Neuronal stem cell (in vitro differentiated cells): ENCODE data around the gene RUFY4.
A peak's percentile ranks its signal among the peaks of the same experiment; 100 is the strongest.

Experiments
- DNase-seq: peaks from one replicate; pipeline ENCODE4 v3.0.0-alpha.2; 2013; ENCODE audit warnings: low spot score
- H2AFZ ChIP-seq: one replicate; pipeline ENCODE4 v1.6.1; 2013; ENCODE audit warnings: mild to moderate bottlenecking, low read length, inconsistent platforms
- H2AK5ac ChIP-seq: 2 replicates; pipeline ENCODE4 v1.6.1; 2013; ENCODE audit warnings: low read depth, mild to moderate bottlenecking, inconsistent platforms, low read length, moderate library complexity, mixed read lengths
- H2BK120ac ChIP-seq: 2 replicates; pipeline ENCODE4 v1.6.1; 2013; ENCODE audit warnings: low read depth, mild to moderate bottlenecking, inconsistent platforms, low read length, moderate library complexity, mixed read lengths
- H2BK12ac ChIP-seq: one replicate; pipeline ENCODE4 v1.6.1; 2013; ENCODE audit warnings: low read length, inconsistent platforms
- H2BK15ac ChIP-seq: 2 replicates; pipeline ENCODE4 v1.6.1; 2013; ENCODE audit warnings: mild to moderate bottlenecking, low read length, inconsistent platforms, mixed read lengths
- H2BK5ac ChIP-seq: one replicate; pipeline ENCODE4 v1.6.1; 2013; ENCODE audit warnings: inconsistent platforms, mild to moderate bottlenecking, low read length, moderate library complexity
- H3K14ac ChIP-seq: one replicate; pipeline ENCODE4 v1.6.1; 2013; ENCODE audit warnings: low read length, inconsistent platforms
- H3K18ac ChIP-seq: 2 replicates; pipeline ENCODE4 v1.6.1; 2013; ENCODE audit warnings: low read length, inconsistent platforms
- H3K23ac ChIP-seq: 2 replicates; pipeline ENCODE4 v1.6.1; 2013; ENCODE audit warnings: low read depth, mild to moderate bottlenecking, mixed read lengths, low read length, inconsistent platforms; ENCODE audit not compliant: poor library complexity
- H3K27ac ChIP-seq: replicated peaks from 3 replicates; pipeline ENCODE4 v1.5.1; 2013; ENCODE audit warnings: low read length, inconsistent platforms
- H3K27me3 ChIP-seq, 3 experiments: 2 replicates each; pipeline ENCODE4 v1.6.1; 2013; ENCODE audit warnings: low read length in 3 of 3, mild to moderate bottlenecking in 2 of 3, inconsistent platforms in 1 of 3, low read depth in 1 of 3, mixed read lengths in 1 of 3, moderate library complexity in 1 of 3; ENCODE audit not compliant: control insufficient read depth in 3 of 3, insufficient read depth in 3 of 3
- H3K36me3 ChIP-seq, 2 donors: replicated peaks in 1 of 2; 2 replicates each; pipeline ENCODE4 v1.6.1; 2013; ENCODE audit warnings: low read length in 2 of 2; ENCODE audit not compliant: control insufficient read depth in 2 of 2, insufficient read depth in 2 of 2
- H3K4ac ChIP-seq: 2 replicates; pipeline ENCODE4 v1.6.1; 2013; ENCODE audit warnings: inconsistent platforms, mild to moderate bottlenecking, low read length, moderate library complexity
- H3K4me1 ChIP-seq, 2 donors: 1 replicate in 1 of 2; 2 replicates in 1 of 2; pipeline ENCODE4 v1.6.1; 2013; ENCODE audit warnings: low read length in 2 of 2, low read depth in 1 of 2; ENCODE audit not compliant: control insufficient read depth in 2 of 2, insufficient read depth in 1 of 2
- H3K4me2 ChIP-seq: one replicate; pipeline ENCODE4 v1.6.1; 2013; ENCODE audit warnings: mild to moderate bottlenecking, low read length, inconsistent platforms; ENCODE audit not compliant: insufficient read depth, poor library complexity, severe bottlenecking
- H3K4me3 ChIP-seq, 2 donors: 2 replicates each; pipeline ENCODE4 v1.5.1; 2013; ENCODE audit warnings: low read length in 2 of 2, mild to moderate bottlenecking in 2 of 2, inconsistent platforms in 1 of 2, moderate library complexity in 1 of 2
- H3K79me1 ChIP-seq: one replicate; pipeline ENCODE4 v1.6.1; 2013; ENCODE audit warnings: low read depth, mild to moderate bottlenecking, inconsistent platforms, low read length, moderate library complexity
- H3K9ac ChIP-seq: one replicate; pipeline ENCODE4 v1.6.1; 2013; ENCODE audit warnings: mild to moderate bottlenecking, low read depth, low read length, inconsistent platforms; ENCODE audit not compliant: poor library complexity
- H3K9me3 ChIP-seq, 2 donors: replicated peaks in 1 of 2; 2 replicates each; pipeline versions ENCODE3 to v1.6.1; 2013; ENCODE audit warnings: low read length in 2 of 2, mild to moderate bottlenecking in 2 of 2, inconsistent platforms in 1 of 2, low read depth in 1 of 2, mixed read lengths in 1 of 2, moderate library complexity in 1 of 2; ENCODE audit not compliant: control insufficient read depth in 2 of 2, insufficient read depth in 1 of 2
- H4K8ac ChIP-seq: one replicate; pipeline ENCODE4 v1.6.1; 2013; ENCODE audit warnings: low read depth, mild to moderate bottlenecking, inconsistent platforms, low read length, moderate library complexity
- H4K91ac ChIP-seq: one replicate; pipeline ENCODE4 v1.6.1; 2013; ENCODE audit warnings: low read length, low read depth, mild to moderate bottlenecking, inconsistent platforms; ENCODE audit not compliant: poor library complexity
- WGBS, 2 donors: extraction: QIAGEN DNeasy Blood & Tissue Kit; methylation state at CpG; one replicate each; pipeline ENCODE4 v1.1.7; 2013; ENCODE audit warnings: missing lambda C conversion rate in 2 of 2, mixed read lengths in 1 of 2; ENCODE audit not compliant: insufficient read length in 2 of 2, insufficient replicate concordance in 1 of 2; ENCODE audit errors: extremely low coverage in 2 of 2; 5-methylcytosine and 5-hydroxymethylcytosine counted together

The RUFY4 gene

DNA sequence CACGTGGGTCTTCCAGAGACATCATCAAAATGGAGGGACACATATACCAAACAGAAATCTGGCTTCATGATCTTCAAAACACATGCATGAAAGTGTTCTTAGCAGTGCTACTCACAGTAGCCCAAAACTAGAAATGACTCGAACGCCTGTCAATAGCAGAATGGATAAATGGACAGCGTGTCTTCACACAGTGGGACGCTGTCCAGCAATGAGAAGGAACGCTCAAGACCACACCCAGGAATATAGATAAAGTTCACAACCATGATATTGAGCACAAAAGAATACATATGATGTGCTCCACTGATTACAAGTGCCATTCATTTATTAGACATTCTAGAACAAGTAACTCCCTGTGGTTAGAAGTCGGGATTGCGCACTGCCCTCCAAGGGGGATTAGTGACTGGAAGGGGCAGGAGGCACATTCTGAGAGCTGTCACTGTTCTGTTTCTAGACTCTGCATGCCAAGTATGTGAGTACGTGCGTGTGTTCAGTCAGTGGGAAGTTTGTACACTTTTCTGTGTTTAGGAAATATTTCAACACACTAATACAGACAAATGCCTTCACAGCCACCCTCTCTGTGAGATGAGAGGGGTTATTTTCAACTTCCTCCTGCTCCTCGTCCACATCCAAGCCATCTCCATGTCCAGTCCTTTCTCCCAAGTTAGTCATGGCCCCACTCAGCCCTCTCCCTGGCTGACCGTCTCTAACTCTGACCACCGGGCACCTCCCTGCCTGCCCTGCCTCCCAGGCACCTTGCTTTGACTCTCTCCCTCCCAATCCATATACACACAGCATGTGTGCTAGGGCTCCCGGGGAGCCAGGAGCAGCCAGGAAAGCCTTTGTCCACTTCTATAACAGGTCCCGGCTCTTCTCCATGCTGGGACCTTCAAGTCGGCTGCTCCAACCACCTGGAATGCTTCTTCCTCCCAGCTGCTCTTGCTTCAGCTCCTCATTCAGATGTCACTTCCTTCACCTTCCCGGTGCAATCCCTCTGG, 39.4 kb upstream of the RUFY4 start:
- DNase-seq = no peak
- H3K23ac ChIP-seq = no peak overlapping the region

DNA sequence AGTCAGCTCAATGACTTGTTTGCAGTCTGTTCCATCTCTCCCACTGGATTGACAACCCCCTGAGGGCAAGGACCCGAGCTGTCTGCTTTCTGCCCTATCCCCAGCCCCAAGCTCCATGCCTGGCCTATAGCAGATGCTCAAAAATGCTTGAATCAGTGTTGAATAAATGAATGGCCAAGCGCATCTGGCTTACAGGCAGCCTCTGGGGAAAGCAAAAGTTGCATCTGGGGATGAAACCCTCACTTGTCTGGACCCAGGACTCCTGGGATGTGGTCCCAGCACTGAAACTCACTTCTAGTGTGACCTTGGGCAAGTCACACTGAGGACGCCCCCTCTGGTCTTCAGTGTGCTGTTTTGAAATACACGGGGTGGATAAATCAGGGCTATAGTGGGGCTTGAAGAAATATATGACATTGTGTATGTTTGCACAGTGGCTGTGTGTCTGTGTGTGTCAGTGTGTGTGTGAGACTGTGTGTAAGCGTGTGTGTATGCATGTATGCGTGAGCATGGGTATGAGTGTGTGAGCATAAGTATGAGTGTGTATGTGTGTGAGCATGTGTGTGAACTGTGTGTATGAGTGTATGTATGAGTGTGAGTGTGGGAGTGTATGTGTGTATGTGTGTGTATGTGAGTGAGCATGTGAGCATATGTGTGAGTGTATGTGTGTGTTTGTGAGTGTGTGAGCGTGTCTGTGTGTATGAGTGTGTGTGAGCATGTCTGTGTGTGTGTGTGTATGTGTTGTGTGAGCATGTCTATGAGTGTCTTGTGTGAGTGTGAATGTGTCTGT, 38.5 kb upstream of the RUFY4 start:
- Histone ChIP-seq H3K18ac (no peak overlapping the region), H2AFZ (no peak overlapping the region), H2BK12ac (no peak overlapping the region), H3K27ac (no peak overlapping the region), H3K27me3 (peaks cover 6 to 49% (median 23%) of the 10 kb centered on the region in 3 experiments), H3K4me2 (no peak overlapping the region), H3K79me1 (peaks cover 2% of the 10 kb centered on the region), H3K14ac (no peak overlapping the region), H2BK15ac (no peak overlapping the region), H2AK5ac (no peak overlapping the region), H3K4me1 (peaks cover 0 to 7% of the 10 kb centered on the region in 2 donors), H3K9ac (peak overlapping the region; percentile 26), H3K4me3 (peak overlapping the region in 1 of 2 donors; percentile 59), H3K9me3 (no peaks in the 10 kb centered on the region), H2BK120ac (no peak overlapping the region), H3K23ac (no peak overlapping the region), H4K91ac (no peak overlapping the region), H2BK5ac (no peak overlapping the region), H3K4ac (no peak overlapping the region), H3K36me3 (no peaks in the 10 kb centered on the region), H4K8ac (no peak overlapping the region)
- DNase-seq = no peak
- no CpG with 5 or more reads among the region's 7 CpGs for WGBS, 2 donors

More for the DNA sequence above, 39.4 kb upstream of the RUFY4 start:
- WGBS, 2 donors = no CpG with 5 or more reads among the region's 17 CpGs
- peaks cover 0 to 10% of the 10 kb centered on the region in 2 donors for H3K4me1 ChIP-seq
- no peak overlapping the region for H2BK120ac ChIP-seq
- no peak overlapping the region for H3K4me2 ChIP-seq
- no peak overlapping the region for H3K18ac ChIP-seq
- no peaks in the 10 kb centered on the region for H3K9me3 ChIP-seq
- H3K9ac ChIP-seq = no peak overlapping the region
- peaks cover 6 to 50% (median 23%) of the 10 kb centered on the region in 3 experiments for H3K27me3 ChIP-seq
- H2AK5ac ChIP-seq = no peak overlapping the region
- H3K36me3 ChIP-seq = no peaks in the 10 kb centered on the region
- no peak overlapping the region for H2BK12ac ChIP-seq
- H3K27ac ChIP-seq = no peak overlapping the region
- no peak overlapping the region for H2BK5ac ChIP-seq
- H3K4me3 ChIP-seq = no peak overlapping the region
- H3K14ac ChIP-seq = no peak overlapping the region
- H4K91ac ChIP-seq = no peak overlapping the region
- H2AFZ ChIP-seq = no peak overlapping the region
- H4K8ac ChIP-seq = no peak overlapping the region
- peaks cover 2% of the 10 kb centered on the region for H3K79me1 ChIP-seq
- H2BK15ac ChIP-seq = no peak overlapping the region
- H3K4ac ChIP-seq = no peak overlapping the region

DNA sequence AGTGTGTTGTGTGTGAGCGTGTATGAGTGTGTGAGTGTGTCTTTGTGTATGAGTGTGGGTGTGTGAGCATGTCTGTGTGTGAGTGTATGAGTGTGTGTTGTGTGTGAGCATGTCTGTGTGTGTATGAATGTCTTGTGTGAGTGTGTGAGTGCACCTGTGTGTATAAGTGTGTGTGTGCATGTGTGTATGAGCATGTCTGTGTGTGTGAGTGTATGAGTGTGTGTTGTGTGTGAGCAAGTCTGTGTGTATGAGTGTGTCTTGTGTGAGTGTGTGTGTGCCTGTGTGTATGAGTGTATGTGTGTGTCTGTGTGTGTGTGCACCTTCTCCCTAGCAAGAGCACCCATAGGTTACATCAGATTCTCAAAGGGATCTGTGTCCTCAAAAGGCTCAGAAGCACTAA, 37.8 kb upstream of the RUFY4 start:
- Histone ChIP-seq H2BK120ac (no peak overlapping the region), H3K4me2 (no peak overlapping the region), H3K18ac (no peak overlapping the region), H4K91ac (no peak overlapping the region), H3K27me3 (peaks cover 6 to 47% (median 23%) of the 10 kb centered on the region in 3 experiments), H3K9ac (peak overlapping the region; percentile 26), H2BK5ac (no peak overlapping the region), H3K4ac (no peak overlapping the region), H3K79me1 (peaks cover 2% of the 10 kb centered on the region), H2AFZ (no peak overlapping the region), H3K36me3 (no peaks in the 10 kb centered on the region), H2BK12ac (no peak overlapping the region), H3K27ac (no peak overlapping the region), H3K4me3 (peak overlapping the region in 1 of 2 donors; percentile 59), H2AK5ac (no peak overlapping the region), H3K9me3 (no peaks in the 10 kb centered on the region), H3K4me1 (peaks cover 0 to 4% of the 10 kb centered on the region in 2 donors), H2BK15ac (no peak overlapping the region), H3K14ac (no peak overlapping the region), H3K23ac (no peak overlapping the region), H4K8ac (no peak overlapping the region)
- DNase-seq = no peak
- whole genome bisulfite sequencing, 2 donors = 100% methylated on average over 1 of the region's 1 CpG; no CpG with 5 or more reads in 1 of the 2 donors
